Astrocyte (in vitro differentiated cells and primary cell): Measurements from ENCODE around the gene HIC1. TPM values are rescaled to one million over a fixed set of nuclear protein-coding genes. Genes with fewer than 3 reads are reported as not detected.
"Not testable (repeated sequence)": the region's sequence is repeated elsewhere in the genome, so short reads cannot be mapped to it uniquely, and the experiment has no call there.

Source experiments
- DNase-seq: peaks from one replicate; pipeline ENCODE4 v3.0.0-alpha.2; 2010; ENCODE audit warnings: low read depth
- FAIRE-seq: peaks from 2 replicates; lab custom pipeline; 2011; peaks lifted over from hg19 to GRCh38; lab: Jason Lieb, UNC
- H2AFZ ChIP-seq: 2 replicates; pipeline ENCODE4 v1.6.0; 2012; ENCODE audit warnings: low read depth, low read length, inconsistent platforms
- H3K27ac ChIP-seq: 2 replicates; pipeline ENCODE4 v1.5.1; 2011; ENCODE audit warnings: low read depth, low read length, inconsistent platforms
- H3K27me3 ChIP-seq: 2 replicates; pipeline ENCODE4 v1.6.0; 2011; ENCODE audit warnings: low read length, inconsistent platforms; ENCODE audit not compliant: insufficient read depth
- H3K36me3 ChIP-seq: 2 replicates; pipeline ENCODE4 v1.5.1; 2011; ENCODE audit warnings: low read length, inconsistent platforms; ENCODE audit not compliant: insufficient read depth
- H3K4me1 ChIP-seq: 2 replicates; pipeline ENCODE4 v1.5.1; 2011; ENCODE audit warnings: low read length, inconsistent platforms; ENCODE audit not compliant: insufficient read depth
- H3K4me2 ChIP-seq: 2 replicates; pipeline ENCODE4 v1.6.0; 2012; ENCODE audit warnings: low read length, inconsistent platforms
- H3K4me3 ChIP-seq: 2 replicates; pipeline ENCODE4 v1.5.1; 2011; ENCODE audit warnings: low read depth, mild to moderate bottlenecking, low read length, inconsistent platforms; ENCODE audit not compliant: insufficient read depth
- H3K79me2 ChIP-seq: 2 replicates; pipeline ENCODE4 v1.6.0; 2012; ENCODE audit warnings: mild to moderate bottlenecking, low read length, inconsistent platforms; ENCODE audit not compliant: insufficient read depth
- H3K9ac ChIP-seq: 2 replicates; pipeline ENCODE4 v1.6.0; 2012; ENCODE audit warnings: mild to moderate bottlenecking, low read length, inconsistent platforms
- H3K9me3 ChIP-seq: 2 replicates; pipeline ENCODE4 v1.5.1; 2012; ENCODE audit warnings: low read depth, mild to moderate bottlenecking, low read length, inconsistent platforms; ENCODE audit not compliant: insufficient read depth
- H4K20me1 ChIP-seq: 2 replicates; pipeline ENCODE4 v1.6.0; 2012; ENCODE audit warnings: low read length, inconsistent platforms; ENCODE audit not compliant: insufficient read depth
- H3K27ac Mint-ChIP-seq: one replicate; pipeline ENCODE4 v1.8.0; 2021; ENCODE audit warnings: mild to moderate bottlenecking, mixed read lengths; ENCODE audit not compliant: unreplicated experiment
- H3K27me3 Mint-ChIP-seq: one replicate; pipeline ENCODE4 v1.8.0; 2021; ENCODE audit warnings: low read depth, mixed read lengths; ENCODE audit not compliant: unreplicated experiment
- H3K36me3 Mint-ChIP-seq: one replicate; pipeline ENCODE4 v1.8.0; 2021; ENCODE audit warnings: low read depth, mixed read lengths; ENCODE audit not compliant: unreplicated experiment
- H3K4me1 Mint-ChIP-seq: one replicate; pipeline ENCODE4 v1.8.0; 2021; ENCODE audit warnings: low read depth, mixed read lengths; ENCODE audit not compliant: unreplicated experiment
- H3K4me3 Mint-ChIP-seq: one replicate; pipeline ENCODE4 v1.8.0; 2021; ENCODE audit warnings: mild to moderate bottlenecking, moderate library complexity, mixed read lengths; ENCODE audit not compliant: unreplicated experiment
- H3K9me3 Mint-ChIP-seq: one replicate; pipeline ENCODE4 v1.8.0; 2021; ENCODE audit warnings: mild to moderate bottlenecking, mixed read lengths; ENCODE audit not compliant: unreplicated experiment
- EZH2 ChIP-seq: IDR thresholded peaks from 2 replicates; pipeline ENCODE4 v1.6.1; 2012; ENCODE audit warnings: mild to moderate bottlenecking, low read length, inconsistent platforms; ENCODE audit not compliant: insufficient read depth
- total RNA-seq: library from RNA; stranded (reverse); gene quantifications from 2 replicates; pipeline ENCODE4 v1.2.1, GENCODE V29; 2021
- TF ChIP-seq, protein P1 (sequence below): IDR thresholded peaks from 2 replicates; pipeline ENCODE4 v1.5.1; 2011; ENCODE audit warnings: low read depth, mild to moderate bottlenecking, inconsistent platforms, low read length, moderate library complexity; ENCODE audit not compliant: insufficient read depth

HIC1 gene
- total RNA-seq, 1 donor from 2014 or later: 9.0 TPM

DNA sequence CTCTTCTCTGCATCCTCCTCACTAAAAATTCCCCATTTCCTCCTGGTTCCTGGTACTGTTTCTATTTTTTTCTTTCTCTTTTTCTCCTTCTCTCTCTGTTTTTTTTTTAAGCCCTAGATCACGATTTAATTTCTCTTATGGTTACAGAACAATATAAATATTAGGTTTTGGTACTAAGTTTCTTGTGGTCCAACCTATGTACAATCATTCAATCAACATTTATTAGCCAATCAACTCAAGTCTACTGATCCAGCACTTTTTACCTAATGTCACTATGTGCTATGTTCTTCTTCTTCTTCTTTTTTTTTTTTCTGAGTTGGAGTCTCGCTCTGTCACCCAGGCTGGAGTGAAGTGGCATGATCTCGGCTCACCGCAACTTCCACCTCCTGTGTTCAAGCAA is 42.4 kb upstream of the HIC1 start:
- Histone ChIP-seq H4K20me1 (no peaks in the 10 kb centered on the region), H3K27me3 (peaks cover 7% of the 10 kb centered on the region), H3K9me3 (no peaks in the 10 kb centered on the region), H3K36me3 (no peaks in the 10 kb centered on the region), H3K9ac (no peak overlapping the region), H3K79me2 (no peaks in the 10 kb centered on the region), H3K27ac (no peak overlapping the region), H3K4me2 (no peak overlapping the region), H3K4me1 (peaks cover 11% of the 10 kb centered on the region), H3K4me3 (no peak overlapping the region), H2AFZ (no peak overlapping the region)
- FAIRE-seq (no peak), DNase-seq (no peak)
- Mint-ChIP-seq H3K27ac (no peak overlapping the region), H3K27me3 (peaks cover 33% of the 10 kb centered on the region), H3K9me3 (peaks cover 8% of the 10 kb centered on the region), H3K4me3 (no peak overlapping the region), H3K4me1 (peaks cover 9% of the 10 kb centered on the region), H3K36me3 (peaks cover 2% of the 10 kb centered on the region)
- TF ChIP-seq, protein P1, sequence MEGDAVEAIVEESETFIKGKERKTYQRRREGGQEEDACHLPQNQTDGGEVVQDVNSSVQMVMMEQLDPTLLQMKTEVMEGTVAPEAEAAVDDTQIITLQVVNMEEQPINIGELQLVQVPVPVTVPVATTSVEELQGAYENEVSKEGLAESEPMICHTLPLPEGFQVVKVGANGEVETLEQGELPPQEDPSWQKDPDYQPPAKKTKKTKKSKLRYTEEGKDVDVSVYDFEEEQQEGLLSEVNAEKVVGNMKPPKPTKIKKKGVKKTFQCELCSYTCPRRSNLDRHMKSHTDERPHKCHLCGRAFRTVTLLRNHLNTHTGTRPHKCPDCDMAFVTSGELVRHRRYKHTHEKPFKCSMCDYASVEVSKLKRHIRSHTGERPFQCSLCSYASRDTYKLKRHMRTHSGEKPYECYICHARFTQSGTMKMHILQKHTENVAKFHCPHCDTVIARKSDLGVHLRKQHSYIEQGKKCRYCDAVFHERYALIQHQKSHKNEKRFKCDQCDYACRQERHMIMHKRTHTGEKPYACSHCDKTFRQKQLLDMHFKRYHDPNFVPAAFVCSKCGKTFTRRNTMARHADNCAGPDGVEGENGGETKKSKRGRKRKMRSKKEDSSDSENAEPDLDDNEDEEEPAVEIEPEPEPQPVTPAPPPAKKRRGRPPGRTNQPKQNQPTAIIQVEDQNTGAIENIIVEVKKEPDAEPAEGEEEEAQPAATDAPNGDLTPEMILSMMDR: no peak

DNA sequence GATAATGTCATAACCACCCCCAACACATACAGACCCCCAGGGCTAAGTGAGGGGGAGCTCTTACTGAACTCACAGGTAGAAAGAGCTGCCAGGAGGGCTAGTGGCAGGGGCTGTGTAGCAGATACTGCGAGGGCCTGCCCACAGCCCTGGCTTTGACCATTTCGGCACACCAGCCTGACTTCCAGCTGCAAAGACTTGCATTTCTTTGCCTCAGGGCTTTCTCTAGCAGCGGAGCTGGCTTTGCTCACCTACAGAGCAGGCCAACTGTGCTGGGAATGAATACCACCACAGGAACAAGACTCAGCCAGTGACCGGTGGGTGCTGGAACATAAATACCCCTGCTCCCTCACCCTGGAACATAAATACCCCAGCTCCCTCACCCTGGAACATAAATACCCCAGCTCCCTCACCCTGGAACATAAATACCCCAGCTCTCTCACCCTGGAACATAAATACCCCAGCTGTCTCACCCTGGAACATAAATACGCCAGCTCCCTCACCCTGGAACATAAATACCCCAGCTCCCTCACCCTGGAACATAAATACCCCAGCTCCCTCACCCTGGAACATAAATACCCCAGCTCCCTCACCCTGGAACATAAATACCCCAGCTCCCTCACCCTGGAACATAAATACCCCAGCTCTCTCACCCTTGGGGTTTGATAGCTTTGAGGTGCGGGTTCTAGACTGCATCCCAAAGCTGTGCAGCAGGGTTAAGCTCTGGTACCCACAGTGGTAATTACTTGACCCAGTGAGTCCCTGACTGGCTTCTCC is 41.5 kb upstream of the HIC1 start:
- not testable (repeated sequence) for DNase-seq, H3K36me3 Mint-ChIP-seq, H3K4me2 ChIP-seq, H3K4me3 ChIP-seq, H3K27ac ChIP-seq, H3K36me3 ChIP-seq, H3K79me2 ChIP-seq, H3K4me1 Mint-ChIP-seq, H3K27ac Mint-ChIP-seq, H3K9me3 Mint-ChIP-seq, H3K9ac ChIP-seq, H2AFZ ChIP-seq, FAIRE-seq, H3K9me3 ChIP-seq, H4K20me1 ChIP-seq, H3K4me3 Mint-ChIP-seq
- H3K4me1 ChIP-seq: peaks cover 11% of the 10 kb centered on the region
- H3K27me3 ChIP-seq: peaks cover 15% of the 10 kb centered on the region
- peaks cover 42% of the 10 kb centered on the region for H3K27me3 Mint-ChIP-seq

DNA sequence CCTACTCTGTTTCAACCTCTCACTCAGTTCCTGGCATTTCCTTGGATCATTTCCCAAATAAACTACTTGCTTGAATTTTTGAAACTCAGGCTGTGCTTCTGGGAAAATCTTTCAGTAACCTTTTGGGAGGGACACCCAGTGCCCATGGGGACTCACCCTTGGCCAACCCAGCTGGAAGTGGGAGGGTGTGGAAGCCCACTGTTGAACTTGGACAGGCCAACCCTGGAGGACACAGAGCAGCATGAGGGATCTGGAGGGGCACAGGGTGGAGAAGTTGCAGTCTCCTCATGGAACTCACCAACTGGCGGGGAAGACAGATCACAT is 40.9 kb upstream of the HIC1 start:
- Mint-ChIP-seq H3K27ac (no peak overlapping the region), H3K36me3 (peaks cover 2% of the 10 kb centered on the region), H3K4me3 (no peak overlapping the region), H3K9me3 (peaks cover 8% of the 10 kb centered on the region), H3K27me3 (peaks cover 47% of the 10 kb centered on the region), H3K4me1 (peaks cover 9% of the 10 kb centered on the region)
- no peak for DNase-seq
- H2AFZ ChIP-seq: no peak overlapping the region
- FAIRE-seq: no peak
- no peaks in the 10 kb centered on the region for H3K9me3 ChIP-seq
- no peaks in the 10 kb centered on the region for H3K79me2 ChIP-seq
- H3K27ac ChIP-seq: no peak overlapping the region
- H3K4me3 ChIP-seq: no peak overlapping the region
- H3K4me2 ChIP-seq: no peak overlapping the region
- peaks cover 11% of the 10 kb centered on the region for H3K4me1 ChIP-seq
- no peak overlapping the region for H3K9ac ChIP-seq
- no peaks in the 10 kb centered on the region for H3K36me3 ChIP-seq
- no peaks in the 10 kb centered on the region for H4K20me1 ChIP-seq
- TF ChIP-seq, protein P1: no peak
- TF ChIP-seq EZH2: no peak
- peaks cover 20% of the 10 kb centered on the region for H3K27me3 ChIP-seq
